Adipocyte (in vitro differentiated cells): Measurements from ENCODE around the gene EIF4EBP2.
A peak's percentile ranks its signal among the peaks of the same experiment; 100 is the strongest.

Experiments
- DNase-seq: peaks from one replicate; pipeline ENCODE4 v3.0.0-alpha.2; 2015; ENCODE audit warnings: low read depth
- H3K27me3 ChIP-seq: replicated peaks from 2 replicates; pipeline ENCODE4 v1.7.0; 2013; ENCODE audit warnings: mild to moderate bottlenecking, low read length, moderate library complexity; ENCODE audit not compliant: control insufficient read depth, insufficient read depth
- H3K36me3 ChIP-seq: 2 replicates; pipeline ENCODE4 v1.7.0; 2013; ENCODE audit warnings: low read length, mild to moderate bottlenecking, moderate library complexity; ENCODE audit not compliant: control insufficient read depth, insufficient read depth, severe bottlenecking
- H3K4me1 ChIP-seq: 2 replicates; pipeline ENCODE4 v1.7.0; 2013; ENCODE audit warnings: mild to moderate bottlenecking, low read length, moderate library complexity; ENCODE audit not compliant: control insufficient read depth, insufficient read depth
- H3K4me3 ChIP-seq: 2 replicates; pipeline ENCODE4 v1.7.0; 2013; ENCODE audit warnings: mild to moderate bottlenecking, low read length, moderate library complexity
- H3K9ac ChIP-seq: 2 replicates; pipeline ENCODE4 v1.7.0; 2013; ENCODE audit warnings: mild to moderate bottlenecking, low read length, moderate library complexity
- H3K9me3 ChIP-seq: 2 replicates; pipeline ENCODE4 v1.7.0; 2013; ENCODE audit warnings: mild to moderate bottlenecking, low read length, moderate library complexity; ENCODE audit not compliant: control insufficient read depth

EIF4EBP2 gene

DNA sequence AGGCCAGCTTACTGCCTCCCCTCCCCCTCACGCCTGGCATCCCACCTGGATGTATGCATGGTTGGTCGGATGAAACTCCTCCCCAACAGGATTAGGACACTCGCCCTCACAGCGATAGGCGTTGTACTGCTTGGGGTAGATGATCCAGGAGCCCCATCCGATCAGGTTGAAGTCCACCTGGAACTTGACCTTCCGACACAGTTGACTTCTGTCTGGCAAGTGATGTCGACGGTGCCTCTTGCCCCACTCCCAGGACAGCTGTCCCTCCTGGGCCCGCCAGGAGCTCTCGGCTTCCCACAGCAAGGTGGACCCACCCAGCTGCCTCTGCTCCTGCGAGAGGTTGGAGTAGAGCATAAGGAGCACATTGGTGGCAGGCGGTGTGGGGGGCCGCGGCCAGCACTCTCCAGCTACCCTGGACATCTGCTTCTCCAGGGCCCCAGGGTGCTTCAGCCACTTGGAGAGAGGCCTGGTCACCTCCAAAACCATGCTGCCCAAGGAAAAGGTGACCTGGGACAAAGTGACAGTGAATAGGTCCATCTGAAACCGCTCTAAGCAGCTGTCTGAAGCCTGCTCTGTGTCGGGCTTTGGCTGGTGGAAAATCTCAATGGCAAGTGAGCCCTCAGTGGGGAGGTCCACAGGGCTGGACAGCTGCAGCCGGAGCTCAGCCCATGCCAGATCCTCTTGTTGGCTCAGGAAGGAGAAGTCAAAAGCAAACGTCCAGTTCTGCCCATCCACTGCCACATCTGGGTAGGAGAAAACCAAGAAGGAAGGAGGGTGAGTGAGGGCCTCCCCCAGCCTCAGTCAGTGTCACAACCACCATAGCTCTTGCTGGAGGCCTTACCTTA, 31.5 kb downstream of the EIF4EBP2 start:
- H3K9ac ChIP-seq = no peak overlapping the region
- H3K36me3 ChIP-seq = peaks cover 5% of the 10 kb centered on the region
- H3K27me3 ChIP-seq = peaks cover 14% of the 10 kb centered on the region
- H3K4me1 ChIP-seq = peaks cover 34% of the 10 kb centered on the region
- no peaks in the 10 kb centered on the region for H3K9me3 ChIP-seq
- no peak for DNase-seq
- no peak overlapping the region for H3K4me3 ChIP-seq

DNA sequence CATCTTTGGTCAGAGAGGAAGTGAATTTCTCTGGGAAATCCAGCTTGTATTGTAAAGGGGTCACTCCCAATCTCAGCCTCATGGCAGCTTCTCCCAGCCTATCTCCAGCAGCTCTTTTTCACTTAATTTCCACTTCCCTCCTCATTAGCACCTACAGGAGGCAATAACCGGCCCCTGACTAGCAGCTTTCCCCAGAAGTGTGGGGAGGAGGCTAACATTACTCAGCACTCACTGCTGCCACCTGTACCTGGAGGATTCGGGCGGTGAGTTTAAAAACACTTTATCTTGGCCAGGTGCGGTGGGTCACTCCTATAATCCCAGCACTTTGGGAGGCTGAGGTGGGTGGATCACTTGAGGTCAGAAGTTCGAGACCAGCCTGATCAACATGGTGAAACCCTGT, 33.8 kb downstream of the EIF4EBP2 start:
- Histone ChIP-seq H3K9me3 (no peaks in the 10 kb centered on the region), H3K36me3 (no peaks in the 10 kb centered on the region), H3K9ac (no peak overlapping the region), H3K27me3 (peaks cover 36% of the 10 kb centered on the region), H3K4me3 (no peak overlapping the region), H3K4me1 (peaks cover 20% of the 10 kb centered on the region)
- no peak for DNase-seq

DNA sequence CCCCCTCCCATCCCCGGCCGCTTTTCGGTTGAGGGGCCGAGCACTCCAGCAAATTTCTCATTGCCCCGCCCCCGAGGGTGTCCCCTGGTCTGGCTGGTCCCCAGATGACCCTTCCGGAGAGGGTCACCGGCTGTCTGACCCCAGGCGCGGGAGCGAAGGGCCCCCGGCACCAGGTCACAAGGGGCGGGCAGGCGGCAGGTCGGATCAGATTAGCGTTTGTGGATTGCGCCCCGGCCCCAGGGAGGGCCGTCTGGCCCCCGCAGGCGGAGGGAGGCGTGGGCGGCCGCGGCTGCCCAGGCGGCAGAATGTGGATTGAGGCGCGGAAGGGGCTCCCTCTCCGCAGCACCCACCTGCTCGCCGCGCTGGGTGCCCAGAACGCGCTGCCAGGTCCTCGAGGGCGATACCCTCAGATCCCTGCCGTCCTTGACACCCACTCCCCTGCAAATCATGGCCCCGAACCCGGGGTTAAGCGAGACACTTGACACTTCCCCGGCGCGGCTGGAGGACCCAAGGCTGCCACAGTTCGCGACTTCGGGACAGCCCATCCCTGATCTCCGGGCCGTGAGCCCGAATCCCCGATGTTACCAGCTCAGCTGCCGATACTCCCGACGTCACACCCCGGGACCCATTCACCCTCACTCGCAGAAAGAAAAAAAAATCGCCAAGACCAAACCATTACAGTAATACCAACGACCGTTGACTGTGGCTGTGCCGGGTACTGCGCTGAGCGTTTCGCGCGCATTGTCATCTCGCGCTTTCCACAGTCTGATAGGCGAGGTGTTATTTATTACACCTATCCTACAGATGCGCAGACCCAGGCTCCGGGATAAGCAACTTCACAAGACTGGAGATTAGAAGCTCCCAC, 36.6 kb downstream of the EIF4EBP2 start:
- Histone ChIP-seq H3K4me1 (peaks cover 17% of the 10 kb centered on the region), H3K9me3 (no peaks in the 10 kb centered on the region), H3K9ac (no peak overlapping the region), H3K27me3 (peaks cover 40% of the 10 kb centered on the region), H3K36me3 (no peaks in the 10 kb centered on the region), H3K4me3 (peak overlapping the region; percentile 50)
- peak; percentile 9 for DNase-seq

DNA sequence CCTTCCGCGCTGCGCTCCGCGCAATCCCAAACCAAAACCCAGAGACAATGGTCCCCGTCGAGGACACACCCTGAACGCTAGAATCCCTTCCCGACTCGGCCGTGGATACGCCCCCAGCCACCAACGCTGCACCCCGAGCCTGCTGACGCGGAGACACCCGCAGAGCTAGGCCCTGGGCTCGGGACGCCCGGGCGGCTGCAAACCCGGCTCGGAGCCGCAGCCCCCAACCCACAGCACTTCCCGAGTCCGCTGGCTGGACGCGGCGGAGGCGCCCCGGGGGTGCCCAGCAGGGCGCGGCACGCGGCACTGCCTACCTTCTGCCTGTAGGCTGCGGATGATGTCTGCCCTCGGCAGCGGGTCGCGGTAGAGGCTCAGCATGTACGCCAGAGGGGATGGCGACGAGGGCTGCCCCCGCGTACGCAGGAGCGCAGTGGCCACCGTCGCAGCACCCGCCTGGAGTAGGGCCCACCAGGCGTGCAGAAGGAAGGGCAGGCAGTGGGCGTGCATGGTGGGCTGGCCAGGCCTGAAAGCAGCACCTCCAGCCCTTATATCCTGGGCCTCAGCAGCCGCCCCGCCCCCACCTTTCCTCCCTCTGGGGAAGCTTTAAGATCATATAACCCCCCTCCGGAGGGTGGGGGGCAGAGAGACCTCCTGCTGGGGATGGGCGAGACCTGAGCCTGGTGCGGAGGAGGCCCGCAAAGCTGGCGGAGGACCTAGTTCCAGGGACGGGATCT, 37.4 kb downstream of the EIF4EBP2 start, which contains the start of gene NODAL:
Gene NODAL, minus strand, starts transcription at position 521 of the 734 bp plus-strand sequence. Its CDS starts 14 bp downstream, at position 507.
- no peaks in the 10 kb centered on the region for H3K36me3 ChIP-seq
- H3K4me1 ChIP-seq = peaks cover 24% of the 10 kb centered on the region
- peaks cover 40% of the 10 kb centered on the region for H3K27me3 ChIP-seq
- H3K4me3 ChIP-seq = peak within 1 kb of the TSS; percentile 50
- DNase-seq = peak; percentile 14
- H3K9ac ChIP-seq = no peak within 1 kb of the TSS
- H3K9me3 ChIP-seq = no peaks in the 10 kb centered on the region

DNA sequence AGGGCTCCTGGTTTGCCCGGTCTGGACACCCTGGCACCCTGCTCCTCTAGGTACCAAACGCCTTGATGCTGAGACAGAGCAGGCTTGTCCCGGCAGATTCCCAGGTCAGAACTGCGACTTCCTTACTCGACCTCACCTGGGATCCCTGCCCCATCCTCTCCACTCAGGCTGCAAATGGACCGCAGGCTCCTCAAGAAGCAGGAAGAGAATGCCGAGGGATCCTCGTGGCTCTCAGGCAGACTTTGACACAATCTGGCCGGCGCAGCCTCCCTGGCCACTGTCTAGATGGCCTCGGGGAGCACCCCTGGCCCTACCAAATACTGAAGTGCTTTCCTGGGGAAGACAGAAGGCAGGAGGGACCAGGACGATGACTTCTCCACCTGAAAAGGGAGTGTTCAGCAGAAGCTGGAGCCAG, 38.0 kb downstream of the EIF4EBP2 start:
- DNase-seq = no peak
- peaks cover 24% of the 10 kb centered on the region for H3K4me1 ChIP-seq
- no peaks in the 10 kb centered on the region for H3K36me3 ChIP-seq
- no peak overlapping the region for H3K4me3 ChIP-seq
- H3K9me3 ChIP-seq = no peaks in the 10 kb centered on the region
- no peak overlapping the region for H3K9ac ChIP-seq
- H3K27me3 ChIP-seq = peaks cover 40% of the 10 kb centered on the region

DNA sequence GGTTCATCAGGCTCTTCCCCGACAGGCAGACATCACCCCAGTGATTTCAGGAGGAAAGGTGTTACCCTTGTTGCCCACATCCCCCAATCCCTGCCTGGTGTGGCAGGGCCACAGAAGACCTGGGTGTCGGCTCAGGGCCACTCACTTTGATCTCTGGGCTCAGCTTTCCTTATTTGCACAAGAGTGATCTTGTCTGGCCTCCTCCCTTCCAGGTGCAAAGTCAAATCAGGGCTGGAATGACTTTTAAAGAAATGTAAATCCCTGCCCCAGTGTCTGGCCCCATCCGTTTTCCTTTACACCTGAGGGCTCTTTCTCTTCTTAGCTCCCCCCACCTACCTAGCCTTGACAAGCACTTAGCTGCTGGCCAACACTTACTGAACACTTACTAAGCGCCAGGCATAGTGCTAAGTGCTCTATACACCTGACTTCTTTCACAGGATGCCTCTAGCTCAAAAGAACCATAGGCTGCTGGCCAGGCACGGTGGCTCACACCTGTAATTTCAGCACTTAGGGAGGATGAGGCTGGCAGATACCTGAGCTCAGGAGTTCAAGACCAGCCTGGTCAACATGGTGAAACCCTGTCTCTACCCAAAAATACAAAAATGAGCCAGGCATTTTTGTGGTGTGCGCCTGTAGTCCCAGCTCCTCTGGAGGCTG, 38.5 kb downstream of the EIF4EBP2 start:
- no peak overlapping the region for H3K4me3 ChIP-seq
- DNase-seq = no peak
- H3K36me3 ChIP-seq = no peaks in the 10 kb centered on the region
- H3K27me3 ChIP-seq = peaks cover 40% of the 10 kb centered on the region
- H3K9me3 ChIP-seq = no peaks in the 10 kb centered on the region
- peaks cover 24% of the 10 kb centered on the region for H3K4me1 ChIP-seq
- no peak overlapping the region for H3K9ac ChIP-seq

DNA sequence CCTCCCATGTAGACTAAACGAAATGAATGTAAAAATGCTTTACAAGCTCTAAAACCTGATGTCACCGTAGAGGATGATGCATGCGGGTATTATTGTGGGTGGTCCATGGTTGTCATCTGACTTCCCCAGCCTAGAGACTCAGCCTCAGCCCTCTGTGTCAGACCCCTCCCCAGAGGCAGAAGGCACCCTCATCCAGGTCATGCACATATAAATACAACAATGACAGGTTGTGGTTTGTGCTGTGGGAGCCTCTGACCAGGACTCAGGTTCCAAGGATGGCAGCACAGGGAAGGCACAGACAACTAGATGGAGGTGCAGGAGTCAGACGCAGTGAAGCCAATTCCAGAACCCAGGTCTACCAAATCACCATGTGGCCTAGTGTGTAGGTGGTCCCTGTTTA, 40.8 kb downstream of the EIF4EBP2 start:
- peaks cover 32% of the 10 kb centered on the region for H3K27me3 ChIP-seq

DNA sequence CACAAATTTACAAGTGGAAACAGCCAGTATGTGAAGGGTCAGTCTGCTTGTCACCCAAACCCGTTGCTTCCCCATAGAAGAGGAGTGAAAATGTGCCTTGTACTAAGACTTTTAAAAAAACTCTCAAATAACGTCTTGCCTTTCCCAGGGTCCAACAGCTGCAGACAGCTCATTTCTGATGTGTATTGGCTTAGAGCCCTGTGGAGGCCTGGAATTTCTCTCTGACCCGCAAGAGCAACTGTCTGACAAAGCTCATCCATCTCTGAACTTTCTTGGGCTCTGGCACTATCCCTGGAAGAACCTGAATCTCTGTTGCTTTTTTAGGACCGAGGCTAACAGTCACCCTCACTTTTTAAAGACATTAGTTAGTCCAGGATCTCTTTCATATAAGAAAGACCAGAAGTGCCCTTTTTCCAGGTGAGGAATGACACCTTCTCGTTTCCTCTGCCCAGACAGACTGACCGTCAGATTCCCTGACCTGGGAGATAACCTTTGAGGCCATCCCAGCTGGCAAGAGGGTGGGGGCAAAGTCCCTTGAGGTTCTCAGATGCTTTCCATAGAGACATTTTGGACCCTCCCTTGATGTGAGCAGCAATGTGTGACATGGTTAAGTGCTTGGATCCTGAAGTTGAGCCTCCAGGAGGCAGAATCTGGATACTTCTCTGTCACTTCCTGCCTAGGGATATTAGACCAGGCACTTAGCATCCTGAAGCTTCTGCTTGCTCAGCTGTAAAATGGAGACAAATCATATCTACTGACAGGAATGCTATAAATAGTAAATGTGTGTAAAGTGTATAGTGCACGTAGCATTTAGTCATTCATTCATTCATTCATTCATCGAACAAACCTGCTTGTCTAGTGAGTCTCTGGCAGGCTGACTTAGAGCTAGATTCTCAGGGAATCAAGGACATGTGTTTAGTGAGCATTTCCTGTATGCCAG, 42.0 kb downstream of the EIF4EBP2 start:
- H3K4me1 ChIP-seq = peaks cover 22% of the 10 kb centered on the region

More for the DNA sequence above, 40.8 kb downstream of the EIF4EBP2 start:
- no peak overlapping the region for H3K4me3 ChIP-seq
- H3K9ac ChIP-seq = no peak overlapping the region
- no peaks in the 10 kb centered on the region for H3K36me3 ChIP-seq
- H3K9me3 ChIP-seq = no peaks in the 10 kb centered on the region
- no peak for DNase-seq
- H3K4me1 ChIP-seq = peaks cover 24% of the 10 kb centered on the region

DNA sequence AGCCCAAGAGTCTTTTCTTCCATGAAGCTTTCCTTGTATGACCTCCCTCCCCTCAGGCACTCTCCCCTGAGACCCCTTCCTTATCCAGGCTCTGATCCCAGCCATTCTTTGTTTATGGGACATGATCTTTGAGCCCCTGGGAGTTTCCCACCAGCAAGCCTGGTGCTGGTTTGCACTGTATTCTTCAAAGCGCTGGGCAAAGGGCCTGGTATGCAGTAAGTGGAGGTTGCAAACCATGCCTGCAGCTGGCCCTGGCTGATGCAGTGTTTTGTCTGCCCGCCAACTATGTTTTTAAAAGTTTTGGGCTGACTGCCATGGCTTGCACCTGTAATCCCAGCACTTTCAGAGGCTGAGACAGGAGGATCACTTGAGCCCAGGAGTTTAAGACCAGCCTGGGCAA, 44.3 kb downstream of the EIF4EBP2 start:
- Histone ChIP-seq H3K27me3 (peaks cover under 1% of the 10 kb centered on the region), H3K9me3 (no peaks in the 10 kb centered on the region), H3K4me3 (no peak overlapping the region), H3K9ac (no peak overlapping the region), H3K4me1 (peaks cover 19% of the 10 kb centered on the region), H3K36me3 (no peaks in the 10 kb centered on the region)
- no peak for DNase-seq

More for the DNA sequence above, 42.0 kb downstream of the EIF4EBP2 start:
- H3K27me3 ChIP-seq = peaks cover 21% of the 10 kb centered on the region
- DNase-seq = no peak
- H3K9ac ChIP-seq = no peak overlapping the region
- H3K36me3 ChIP-seq = no peaks in the 10 kb centered on the region
- no peak overlapping the region for H3K4me3 ChIP-seq
- no peaks in the 10 kb centered on the region for H3K9me3 ChIP-seq

DNA sequence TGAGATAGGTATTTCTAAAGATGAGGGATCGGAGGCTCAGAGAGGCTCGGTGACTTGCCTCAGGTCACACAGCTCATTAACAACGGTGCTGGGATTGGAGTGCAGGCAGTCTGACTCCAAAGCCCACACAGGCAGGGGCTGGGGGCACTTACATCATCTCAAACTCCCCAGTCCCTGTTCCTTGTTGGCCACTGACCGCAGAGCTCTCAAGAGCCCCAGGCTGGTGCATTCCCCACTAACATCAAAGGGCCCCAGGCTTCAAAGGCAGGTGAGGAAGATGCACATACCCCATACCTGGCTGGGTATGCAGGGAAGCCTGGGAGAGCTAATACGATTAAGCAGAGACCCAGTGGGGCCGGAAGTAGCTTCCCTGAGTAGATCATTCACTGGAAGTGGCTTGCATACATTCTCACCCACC, 51.3 kb downstream of the EIF4EBP2 start:
- no peak overlapping the region for H3K4me3 ChIP-seq
- H3K27me3 ChIP-seq = peaks cover 9% of the 10 kb centered on the region
- DNase-seq = no peak

More for the DNA sequence above, 51.3 kb downstream of the EIF4EBP2 start:
- Histone ChIP-seq H3K4me1 (peaks cover 10% of the 10 kb centered on the region), H3K9me3 (no peaks in the 10 kb centered on the region), H3K9ac (no peak overlapping the region), H3K36me3 (no peaks in the 10 kb centered on the region)
